WTC11 (cell line): ENCODE measurements around the gene MTMR6. TPM values are rescaled to one million over a fixed set of nuclear protein-coding genes. Genes with fewer than 3 reads are reported as not detected.

Experiments
- ATAC-seq: fragments of 200-7000 bp; cut with Tn5 transposase; 2 replicates; pipeline ENCODE4 v1.10.0; 2021; ENCODE audit warnings: mild to moderate bottlenecking, moderate library complexity
- CTCF ChIA-PET: fragments of 300-600 bp; sonication (Branson Sonifier 250); formaldehyde crosslinking; loops from one replicate; lab custom pipeline; 2021; ENCODE audit warnings: antibody characterized with exemption; lab: Charles Lee
- POLR2A ChIA-PET: fragments of 350-600 bp; sonication (Branson Sonifier 250); formaldehyde crosslinking; loops from one replicate; lab custom pipeline; 2021; ENCODE audit warnings: antibody characterized with exemption; lab: Charles Lee
- DNase-seq: peaks from one replicate; pipeline ENCODE4 v3.0.0; 2021; ENCODE audit warnings: low spot score
- H3K27ac Mint-ChIP-seq: 2 replicates; pipeline ENCODE4 v1.8.0; 2021; ENCODE audit warnings: mixed read lengths
- H3K27me3 Mint-ChIP-seq: 2 replicates; pipeline ENCODE4 v1.8.0; 2021; ENCODE audit warnings: low read depth, mild to moderate bottlenecking, moderate library complexity, mixed read lengths
- H3K36me3 Mint-ChIP-seq: 2 replicates; pipeline ENCODE4 v1.8.0; 2021; ENCODE audit warnings: mixed read lengths
- H3K4me1 Mint-ChIP-seq: 2 replicates; pipeline ENCODE4 v1.8.0; 2022; ENCODE audit warnings: mixed read lengths
- H3K4me3 Mint-ChIP-seq: 2 replicates; pipeline ENCODE4 v1.8.0; 2021; ENCODE audit warnings: mild to moderate bottlenecking, moderate library complexity, mixed read lengths
- H3K9me3 Mint-ChIP-seq: 2 replicates; pipeline ENCODE4 v1.8.0; 2021; ENCODE audit warnings: mixed read lengths
- ELF4 ChIP-seq: sonication (generic); formaldehyde crosslinking; IDR thresholded peaks from 2 replicates; pipeline ENCODE4 v1.8.1; 2022; ENCODE audit warnings: low read depth, mild to moderate bottlenecking, moderate library complexity, missing genetic modification reagents
- ERG ChIP-seq: fragments of 250-450 bp; sonication (Bioruptor Pico); IDR thresholded peaks from 2 replicates; pipeline ENCODE4 v1.8.0; 2021; ENCODE audit warnings: mild to moderate bottlenecking
- FOXJ3 ChIP-seq: sonication (generic); formaldehyde crosslinking; IDR thresholded peaks from 2 replicates; pipeline ENCODE4 v1.9.0; 2021; ENCODE audit warnings: missing genetic modification reagents, mild to moderate bottlenecking, borderline replicate concordance
- GRHL2 ChIP-seq: fragments of 250-450 bp; sonication (Bioruptor Pico); IDR thresholded peaks from 2 replicates; pipeline ENCODE4 v1.8.0; 2022; ENCODE audit warnings: mild to moderate bottlenecking, moderate library complexity; ENCODE audit not compliant: insufficient replicate concordance, severe bottlenecking
- GTF2I ChIP-seq: fragments of 250-450 bp; sonication (Bioruptor Pico); conservative IDR thresholded peaks from 2 replicates; pipeline ENCODE4 v1.4.0; 2021; ENCODE audit warnings: mild to moderate bottlenecking
- NFATC4 ChIP-seq: fragments of 250-450 bp; sonication (Bioruptor Pico); IDR thresholded peaks from 2 replicates; pipeline ENCODE4 v1.9.0; 2021; ENCODE audit warnings: mild to moderate bottlenecking
- RELA ChIP-seq: sonication (generic); formaldehyde crosslinking; IDR thresholded peaks from 2 replicates; pipeline ENCODE4 v1.8.1; 2022; ENCODE audit warnings: missing genetic modification reagents, mild to moderate bottlenecking, borderline replicate concordance
- SMAD4 ChIP-seq: sonication (generic); formaldehyde crosslinking; IDR thresholded peaks from 2 replicates; pipeline ENCODE4 v1.8.0; 2022; ENCODE audit warnings: mild to moderate bottlenecking, missing genetic modification reagents
- SP1 ChIP-seq: sonication (generic); formaldehyde crosslinking; conservative IDR thresholded peaks from 2 replicates; pipeline ENCODE4 v1.8.1; 2022; ENCODE audit warnings: missing genetic modification reagents
- STAT6 ChIP-seq: sonication (generic); formaldehyde crosslinking; conservative IDR thresholded peaks from 2 replicates; pipeline ENCODE4 v1.8.1; 2023; ENCODE audit warnings: mild to moderate bottlenecking, low read depth, missing genetic modification reagents, moderate library complexity
- TCF7 ChIP-seq: sonication (generic); formaldehyde crosslinking; IDR thresholded peaks from 2 replicates; pipeline ENCODE4 v1.8.0; 2022; ENCODE audit warnings: mild to moderate bottlenecking, low read depth, missing genetic modification reagents, moderate library complexity
- TEAD1 ChIP-seq: sonication (generic); formaldehyde crosslinking; IDR thresholded peaks from 2 replicates; pipeline ENCODE4 v1.8.0; 2022; ENCODE audit warnings: mild to moderate bottlenecking, missing genetic modification reagents
- TP53 ChIP-seq: sonication (generic); formaldehyde crosslinking; IDR thresholded peaks from 2 replicates; pipeline ENCODE4 v1.8.1; 2023; ENCODE audit warnings: mild to moderate bottlenecking, missing genetic modification reagents
- ZNF121 ChIP-seq: sonication (generic); formaldehyde crosslinking; IDR thresholded peaks from 2 replicates; pipeline ENCODE4 v1.8.0; 2023; ENCODE audit warnings: missing genetic modification reagents
- ZNF219 ChIP-seq: sonication (generic); formaldehyde crosslinking; IDR thresholded peaks from 2 replicates; pipeline ENCODE4 v1.8.0; 2023; ENCODE audit warnings: missing genetic modification reagents, mild to moderate bottlenecking, borderline replicate concordance
- total RNA-seq: library from RNA; stranded (reverse); gene quantifications from 3 replicates; pipeline ENCODE4 v1.2.3, GENCODE V29; 2021
- TF ChIP-seq, protein P1 (sequence below): fragments of 250-450 bp; sonication (Bioruptor Pico); IDR thresholded peaks from 2 replicates; pipeline ENCODE4 v1.9.0; 2021; ENCODE audit warnings: moderate library complexity, mild to moderate bottlenecking, inconsistent platforms, borderline replicate concordance
- TF ChIP-seq, protein P2 (sequence below): sonication (generic); formaldehyde crosslinking; IDR thresholded peaks from 2 replicates; pipeline ENCODE4 v1.8.1; 2023; ENCODE audit warnings: mild to moderate bottlenecking, missing genetic modification reagents
- TF ChIP-seq, protein P3 (sequence below): sonication (generic); formaldehyde crosslinking; IDR thresholded peaks from 2 replicates; pipeline ENCODE4 v1.8.1; 2022; ENCODE audit warnings: low read depth, missing genetic modification reagents, borderline replicate concordance
- TF ChIP-seq, protein P4 (sequence below): sonication (generic); formaldehyde crosslinking; IDR thresholded peaks from 2 replicates; pipeline ENCODE4 v1.8.1; 2022; ENCODE audit warnings: mild to moderate bottlenecking, missing genetic modification reagents, moderate library complexity, borderline replicate concordance

Gene MTMR6
- total RNA-seq, 1 experiment from 2014 or later, result 8.6 TPM

GRCh38 chr13:25215253-25215575 lies 72.1 kb downstream of the MTMR6 start:
- Mint-ChIP-seq H3K27me3 (no peaks in the 10 kb centered on the region), H3K36me3 (no peaks in the 10 kb centered on the region), H3K4me1 (peaks cover 18% of the 10 kb centered on the region), H3K9me3 (no peaks in the 10 kb centered on the region; the same call in 1 of the 2 replicates), H3K27ac (no peak overlapping the region), H3K4me3 (no peak overlapping the region)
- no peak for TF ChIP-seq RELA (CRISPR knock-in tag)
- no peak for TF ChIP-seq FOXJ3
- TF ChIP-seq, protein P1, sequence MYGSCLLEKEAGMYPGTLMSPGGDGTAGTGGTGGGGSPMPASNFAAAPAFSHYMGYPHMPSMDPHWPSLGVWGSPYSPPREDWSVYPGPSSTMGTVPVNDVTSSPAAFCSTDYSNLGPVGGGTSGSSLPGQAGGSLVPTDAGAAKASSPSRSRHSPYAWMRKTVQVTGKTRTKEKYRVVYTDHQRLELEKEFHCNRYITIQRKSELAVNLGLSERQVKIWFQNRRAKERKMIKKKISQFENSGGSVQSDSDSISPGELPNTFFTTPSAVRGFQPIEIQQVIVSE, result no peak
- TF ChIP-seq, protein P2, sequence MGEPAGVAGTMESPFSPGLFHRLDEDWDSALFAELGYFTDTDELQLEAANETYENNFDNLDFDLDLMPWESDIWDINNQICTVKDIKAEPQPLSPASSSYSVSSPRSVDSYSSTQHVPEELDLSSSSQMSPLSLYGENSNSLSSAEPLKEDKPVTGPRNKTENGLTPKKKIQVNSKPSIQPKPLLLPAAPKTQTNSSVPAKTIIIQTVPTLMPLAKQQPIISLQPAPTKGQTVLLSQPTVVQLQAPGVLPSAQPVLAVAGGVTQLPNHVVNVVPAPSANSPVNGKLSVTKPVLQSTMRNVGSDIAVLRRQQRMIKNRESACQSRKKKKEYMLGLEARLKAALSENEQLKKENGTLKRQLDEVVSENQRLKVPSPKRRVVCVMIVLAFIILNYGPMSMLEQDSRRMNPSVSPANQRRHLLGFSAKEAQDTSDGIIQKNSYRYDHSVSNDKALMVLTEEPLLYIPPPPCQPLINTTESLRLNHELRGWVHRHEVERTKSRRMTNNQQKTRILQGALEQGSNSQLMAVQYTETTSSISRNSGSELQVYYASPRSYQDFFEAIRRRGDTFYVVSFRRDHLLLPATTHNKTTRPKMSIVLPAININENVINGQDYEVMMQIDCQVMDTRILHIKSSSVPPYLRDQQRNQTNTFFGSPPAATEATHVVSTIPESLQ, result no peak
- no peak for TF ChIP-seq SP1 (CRISPR knock-in tag)
- TF ChIP-seq, protein P3, sequence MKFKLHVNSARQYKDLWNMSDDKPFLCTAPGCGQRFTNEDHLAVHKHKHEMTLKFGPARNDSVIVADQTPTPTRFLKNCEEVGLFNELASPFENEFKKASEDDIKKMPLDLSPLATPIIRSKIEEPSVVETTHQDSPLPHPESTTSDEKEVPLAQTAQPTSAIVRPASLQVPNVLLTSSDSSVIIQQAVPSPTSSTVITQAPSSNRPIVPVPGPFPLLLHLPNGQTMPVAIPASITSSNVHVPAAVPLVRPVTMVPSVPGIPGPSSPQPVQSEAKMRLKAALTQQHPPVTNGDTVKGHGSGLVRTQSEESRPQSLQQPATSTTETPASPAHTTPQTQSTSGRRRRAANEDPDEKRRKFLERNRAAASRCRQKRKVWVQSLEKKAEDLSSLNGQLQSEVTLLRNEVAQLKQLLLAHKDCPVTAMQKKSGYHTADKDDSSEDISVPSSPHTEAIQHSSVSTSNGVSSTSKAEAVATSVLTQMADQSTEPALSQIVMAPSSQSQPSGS, result no peak
- TF ChIP-seq TEAD1, result no peak
- TF ChIP-seq GRHL2, result no peak
- TF ChIP-seq STAT6 (CRISPR knock-in tag), result no peak
- no peak for TF ChIP-seq NFATC4 (CRISPR knock-in tag)
- TF ChIP-seq SMAD4 (CRISPR knock-in tag), result no peak
- TF ChIP-seq GTF2I (CRISPR knock-in tag), result no peak
- no peak for TF ChIP-seq TCF7 (CRISPR knock-in tag)
- no peak for TF ChIP-seq ZNF121 (CRISPR knock-in tag)
- no peak for TF ChIP-seq ZNF219 (CRISPR knock-in tag)
- no peak for TF ChIP-seq ELF4
- no peak for TF ChIP-seq TP53
- no peak for DNase-seq
- ATAC-seq, result no peak
- CTCF ChIA-PET, result interaction anchor here (1.0 kb wide), 3 partner anchors 11 to 220 kb away, joined by 3 read pairs; no protein-coding TSS in a partner anchor
- POLR2A ChIA-PET, result no interaction called here

DNA sequence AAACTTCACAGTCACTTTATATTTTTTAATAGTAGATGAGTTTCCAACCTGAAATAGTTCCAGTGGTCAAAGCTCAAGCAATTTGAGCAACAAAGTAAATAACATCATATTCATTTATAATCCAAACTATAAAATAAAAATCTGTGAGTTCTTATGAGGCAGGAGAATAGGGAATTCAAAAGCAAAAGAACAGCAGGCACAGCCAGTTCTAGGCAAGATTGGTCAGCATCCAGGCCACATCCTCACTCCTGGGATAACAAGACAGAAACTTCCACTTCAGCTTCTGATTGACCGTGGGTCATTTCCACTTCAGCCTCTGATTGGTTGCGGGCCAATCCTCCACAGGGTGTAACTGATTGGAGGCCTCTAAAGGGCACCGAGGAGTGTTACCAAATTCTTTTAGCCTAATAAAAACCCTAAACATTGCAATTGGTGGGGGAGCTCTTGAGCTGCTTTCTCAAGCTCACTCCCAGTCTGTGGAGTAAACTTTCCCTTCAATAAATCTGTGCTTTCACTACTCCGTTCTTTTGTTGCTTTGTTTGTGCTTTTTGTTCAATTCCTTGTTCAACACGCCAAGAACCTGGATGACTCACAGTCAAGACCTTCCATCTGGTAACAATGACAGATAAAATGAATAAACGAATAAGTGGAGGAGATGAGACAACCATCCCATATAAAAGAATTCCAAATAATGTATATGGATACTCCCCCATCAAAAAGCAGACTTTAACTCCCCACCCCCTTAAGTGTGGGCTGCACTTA lies 72.6 kb downstream of the MTMR6 start:
- Mint-ChIP-seq H3K4me1 (peaks cover 18% of the 10 kb centered on the region), H3K27me3 (no peaks in the 10 kb centered on the region), H3K9me3 (no peaks in the 10 kb centered on the region; the same call in 1 of the 2 replicates), H3K36me3 (no peaks in the 10 kb centered on the region), H3K27ac (no peak overlapping the region), H3K4me3 (no peak overlapping the region)
- CTCF ChIA-PET, result interaction anchor here (1.0 kb wide), 3 partner anchors 12 to 219 kb away, joined by 3 read pairs; no protein-coding TSS in a partner anchor
- DNase-seq, result no peak
- POLR2A ChIA-PET, result no interaction called here
- peak; percentile 79 for ATAC-seq
- TF ChIP-seq TP53, result no peak
- no peak for TF ChIP-seq GTF2I (CRISPR knock-in tag)
- no peak for TF ChIP-seq ERG (CRISPR knock-in tag)
- TF ChIP-seq, protein P4, sequence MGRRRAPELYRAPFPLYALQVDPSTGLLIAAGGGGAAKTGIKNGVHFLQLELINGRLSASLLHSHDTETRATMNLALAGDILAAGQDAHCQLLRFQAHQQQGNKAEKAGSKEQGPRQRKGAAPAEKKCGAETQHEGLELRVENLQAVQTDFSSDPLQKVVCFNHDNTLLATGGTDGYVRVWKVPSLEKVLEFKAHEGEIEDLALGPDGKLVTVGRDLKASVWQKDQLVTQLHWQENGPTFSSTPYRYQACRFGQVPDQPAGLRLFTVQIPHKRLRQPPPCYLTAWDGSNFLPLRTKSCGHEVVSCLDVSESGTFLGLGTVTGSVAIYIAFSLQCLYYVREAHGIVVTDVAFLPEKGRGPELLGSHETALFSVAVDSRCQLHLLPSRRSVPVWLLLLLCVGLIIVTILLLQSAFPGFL, result no peak
